ENCODE measurements around the gene MBD4.

Gene MBD4

GRCh38 chr3:129462361-129462968, 22.7 kb upstream of the MBD4 start:
- no peak for DNase-seq

- no peak for DNase-seq
These were observed 21.9 kb upstream of the MBD4 start for GRCh38 chr3:129461461-129462146.

DNA sequence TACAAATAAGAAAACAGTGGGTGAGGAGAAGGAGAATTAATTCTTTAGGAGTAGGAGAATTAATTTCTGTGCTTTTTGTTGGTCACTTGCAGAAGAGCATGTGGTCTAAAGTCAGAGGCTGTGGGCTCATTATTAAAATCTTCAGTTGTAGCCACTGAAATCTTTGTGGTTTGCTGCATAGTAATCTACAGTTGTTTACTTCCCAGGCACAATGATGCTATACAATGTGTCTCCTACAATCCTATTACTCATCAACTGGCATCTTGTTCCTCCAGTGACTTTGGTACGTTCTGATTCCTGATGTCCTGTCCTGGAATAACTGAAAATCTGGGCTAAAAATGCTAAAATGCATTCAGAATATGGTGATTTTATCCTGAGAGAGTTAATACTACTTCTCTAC, 21.3 kb upstream of the MBD4 start:
- no peak for DNase-seq

- DNase-seq, result no peak
These were observed 20.8 kb upstream of the MBD4 start for GRCh38 chr3:129460572-129460971.

DNA sequence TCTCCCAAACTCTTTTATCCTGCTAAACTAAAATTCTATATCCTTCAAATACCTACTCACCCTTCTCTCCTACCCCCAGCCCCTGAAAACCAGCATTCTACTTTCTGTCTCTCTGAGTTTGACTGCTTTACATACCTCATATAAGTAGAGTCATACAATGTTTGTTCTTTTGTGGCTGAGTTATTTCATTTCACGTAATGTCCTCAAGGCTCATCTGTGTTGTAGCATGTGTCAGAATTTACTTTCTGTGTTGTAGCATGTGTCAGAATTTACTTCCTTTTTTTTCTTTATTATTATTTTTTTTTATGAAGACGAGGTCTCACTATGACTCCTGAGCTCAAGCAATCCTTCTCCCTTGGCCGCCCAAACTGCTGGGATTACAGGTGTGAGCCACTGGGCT, 20.4 kb upstream of the MBD4 start:
- DNase-seq, result no peak

DNA sequence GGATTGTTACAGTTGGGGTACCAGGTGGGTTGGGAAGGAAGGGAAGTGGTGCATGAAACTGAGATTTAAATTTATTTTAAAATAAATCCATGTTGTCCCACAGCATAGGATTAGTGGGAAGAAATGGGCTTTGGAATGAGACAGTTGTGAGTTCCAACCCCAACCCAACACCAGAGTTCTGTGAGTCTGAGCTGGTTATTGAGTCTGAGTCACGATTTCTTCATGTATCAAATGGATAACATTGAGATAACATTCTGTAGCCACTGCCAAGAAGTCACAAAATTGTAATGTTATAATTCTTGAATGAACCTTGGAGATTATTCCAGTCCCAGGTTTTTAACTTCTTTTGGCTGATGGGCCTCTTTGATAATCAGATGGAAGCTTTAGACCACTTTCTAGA, 14.0 kb upstream of the MBD4 start:
- DNase-seq, result no peak

DNA sequence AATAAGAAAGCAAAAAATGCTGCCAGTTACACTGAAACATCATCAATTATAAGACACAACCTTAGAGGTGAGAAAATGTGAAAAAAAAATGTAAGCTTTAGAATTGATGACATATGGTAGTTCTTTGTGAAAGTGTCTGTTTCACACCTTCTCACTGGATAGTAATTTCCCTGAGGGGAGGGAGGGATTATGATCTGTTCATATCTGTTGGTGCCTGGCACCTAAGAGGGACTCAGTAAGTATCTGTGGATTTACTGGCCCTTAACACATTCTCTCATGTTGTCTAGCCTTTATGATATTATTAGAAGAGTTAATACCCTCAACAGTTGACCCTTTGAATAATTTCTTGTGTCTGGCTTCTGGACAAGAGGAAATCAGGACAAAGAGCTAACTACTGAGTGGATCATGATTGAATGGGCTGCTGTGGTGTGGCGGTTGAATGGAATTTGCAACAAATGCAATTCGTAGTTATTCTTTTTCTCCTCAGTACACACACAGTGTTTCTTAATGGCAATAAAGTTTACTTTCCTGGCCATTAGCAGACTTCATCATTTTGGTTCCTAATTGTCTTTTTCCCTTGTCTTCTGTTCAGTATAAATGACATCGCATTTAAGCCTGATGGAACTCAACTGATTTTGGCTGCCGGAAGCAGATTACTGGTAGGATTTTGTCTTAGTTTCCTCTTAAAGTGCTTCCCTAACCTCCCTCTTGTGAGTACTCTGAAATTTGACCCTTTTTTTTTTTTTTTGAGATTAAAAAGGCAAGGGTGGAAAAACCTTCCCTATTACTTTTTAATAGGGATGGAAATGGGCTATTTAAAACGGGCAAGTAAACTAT, 9.7 kb upstream of the MBD4 start:
- peak in 1 of 2 experiments; percentile 51 for DNase-seq

DNA sequence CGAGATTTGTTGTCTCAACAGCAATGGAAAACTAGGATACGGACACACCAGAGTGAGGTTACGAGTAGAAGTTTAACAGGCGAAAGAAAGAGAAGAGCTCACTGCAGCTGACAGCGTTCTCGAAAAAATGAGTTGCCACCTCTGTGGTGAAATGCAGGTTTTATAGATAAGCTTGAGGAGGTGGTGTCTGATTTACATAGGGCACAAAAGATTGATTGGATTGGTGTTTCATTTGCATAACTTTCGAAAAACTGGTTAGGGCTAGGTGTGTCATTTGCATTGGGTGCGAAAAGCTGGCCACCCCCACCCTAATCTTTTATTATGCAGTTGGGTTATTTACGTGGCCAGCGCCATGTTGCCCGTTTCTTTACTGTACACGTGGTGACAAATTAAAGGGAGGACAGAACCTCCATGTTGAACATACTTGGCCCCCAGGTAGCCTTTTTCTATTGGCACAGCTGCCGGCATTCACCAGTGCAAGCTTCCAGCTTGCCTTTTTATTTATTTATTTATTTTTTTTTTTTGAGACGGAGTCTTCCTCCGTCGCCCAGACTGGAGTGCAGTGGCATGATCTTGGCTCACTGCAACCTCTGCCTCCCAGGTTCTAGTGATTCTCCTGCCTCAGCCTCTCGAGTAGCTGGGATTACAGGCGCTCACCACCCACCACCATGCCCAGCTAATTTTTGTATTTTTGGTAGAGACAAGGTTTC, 8.6 kb upstream of the MBD4 start:
- no peak for DNase-seq

DNA sequence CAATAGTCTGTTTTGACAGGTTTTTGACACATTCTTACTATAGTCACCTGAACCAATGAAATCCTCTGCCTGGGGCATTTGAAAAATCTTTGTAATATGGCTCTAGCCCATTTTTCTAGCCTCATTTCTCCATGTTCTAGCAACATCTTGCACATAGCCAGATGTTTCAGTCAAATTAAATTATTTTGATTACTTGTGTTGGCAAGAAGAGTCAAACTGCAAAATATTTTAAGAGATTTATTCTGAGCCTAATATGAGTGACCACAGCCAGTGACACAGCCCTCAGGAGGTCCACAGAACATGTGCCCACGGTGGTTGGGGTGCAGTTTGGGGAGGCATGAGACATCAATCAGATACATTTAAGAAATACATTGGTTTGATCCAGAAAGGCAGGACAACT, 7.2 kb upstream of the MBD4 start:
- DNase-seq, result no peak

DNA sequence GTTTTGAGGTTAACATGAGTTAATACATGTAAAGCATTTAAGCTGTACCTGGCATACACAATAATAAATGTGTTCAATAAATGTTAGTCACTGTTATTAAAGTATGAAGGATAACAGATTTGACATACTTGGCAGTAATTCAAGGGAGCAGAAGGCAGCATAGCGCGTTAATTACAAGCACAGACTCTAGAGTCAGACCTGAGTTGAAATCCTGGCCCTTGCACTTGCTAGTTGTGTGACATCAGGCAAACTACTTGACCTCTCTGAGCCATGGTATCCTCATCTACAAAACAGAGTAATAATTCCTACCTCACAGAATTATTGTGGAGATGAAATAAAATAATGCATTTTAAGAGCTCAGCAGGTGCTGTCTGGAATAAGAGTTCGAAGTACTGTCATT, 5.7 kb upstream of the MBD4 start:
- peak; percentile 22 to 56 for DNase-seq

DNA sequence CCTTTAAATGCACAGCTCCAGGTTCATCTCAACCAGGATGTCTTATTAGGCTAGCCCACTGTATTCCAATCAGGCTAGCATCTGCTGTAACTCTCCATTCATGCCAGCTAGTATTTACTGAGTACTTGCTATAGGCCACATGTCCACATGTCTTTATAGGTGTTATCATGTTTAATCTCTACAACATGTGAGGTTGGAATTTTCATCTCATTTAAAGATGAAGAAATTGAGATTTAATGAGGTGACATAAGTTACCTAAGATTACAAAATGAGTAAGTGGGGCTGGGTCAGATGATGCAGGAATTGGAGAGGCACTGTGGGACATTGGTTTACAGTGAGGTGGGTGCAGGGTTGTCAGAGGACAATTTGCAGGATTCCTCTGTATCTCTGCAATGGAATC, 3.2 kb upstream of the MBD4 start:
- no peak for DNase-seq

GRCh38 chr3:129442486-129442885, 2.7 kb upstream of the MBD4 start:
- no peak for DNase-seq

DNA sequence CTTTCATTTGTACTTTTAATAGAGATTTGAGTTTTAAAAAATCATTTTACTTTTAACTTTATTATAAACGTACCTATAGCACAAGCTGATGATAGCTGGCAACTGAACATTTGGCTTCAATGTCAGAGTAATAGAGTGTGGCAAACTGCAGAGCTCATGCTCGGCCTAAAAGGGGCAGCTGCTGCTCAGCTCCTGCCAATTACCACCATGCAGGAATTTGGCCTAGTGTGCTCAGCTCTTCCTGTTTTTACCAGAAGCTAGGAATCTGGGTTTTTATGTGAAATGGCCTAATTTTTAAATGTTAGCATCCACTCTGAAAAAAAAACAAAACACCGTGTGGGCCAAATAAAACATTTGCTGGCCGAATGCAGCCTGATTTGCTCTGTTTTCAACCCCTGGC, 2.0 kb upstream of the MBD4 start:
- peak in 1 of 2 experiments; percentile 27 for DNase-seq

GRCh38 chr3:129441215-129441614, 1.5 kb upstream of the MBD4 start:
- no peak for DNase-seq

GRCh38 chr3:129440618-129441190, 956 bp upstream of the MBD4 start:
- DNase-seq, result no peak

DNA sequence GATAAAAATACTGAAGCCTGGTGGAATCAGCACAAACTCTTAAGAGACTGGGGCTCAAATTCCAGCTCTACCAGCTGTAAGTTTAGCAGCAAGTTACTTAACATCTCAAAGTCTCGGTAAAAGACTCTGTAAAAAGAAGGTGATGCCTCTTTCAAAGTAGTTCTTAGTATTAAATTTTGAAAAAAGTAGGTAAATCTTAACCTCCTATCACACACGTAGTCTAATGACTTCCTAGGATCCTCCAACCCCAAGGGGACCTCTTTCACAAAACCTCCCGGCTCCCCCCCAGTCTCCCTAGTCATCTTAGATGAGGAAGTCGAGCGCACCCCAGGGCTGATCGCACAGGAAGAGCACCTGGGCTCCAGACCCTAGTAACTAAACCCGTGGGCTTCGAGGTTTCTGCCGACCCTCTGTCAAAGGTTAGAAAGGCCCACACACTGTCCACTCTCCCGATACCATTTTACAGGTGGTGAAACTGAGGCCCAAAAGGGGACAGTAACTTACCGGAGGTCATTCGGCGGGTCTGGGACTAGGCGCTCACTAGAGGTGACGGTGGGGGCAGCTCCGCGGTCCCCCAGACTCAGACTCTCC, 427 bp downstream of the MBD4 start:
- peak in 1 of 2 experiments; percentile 63 for DNase-seq

DNA sequence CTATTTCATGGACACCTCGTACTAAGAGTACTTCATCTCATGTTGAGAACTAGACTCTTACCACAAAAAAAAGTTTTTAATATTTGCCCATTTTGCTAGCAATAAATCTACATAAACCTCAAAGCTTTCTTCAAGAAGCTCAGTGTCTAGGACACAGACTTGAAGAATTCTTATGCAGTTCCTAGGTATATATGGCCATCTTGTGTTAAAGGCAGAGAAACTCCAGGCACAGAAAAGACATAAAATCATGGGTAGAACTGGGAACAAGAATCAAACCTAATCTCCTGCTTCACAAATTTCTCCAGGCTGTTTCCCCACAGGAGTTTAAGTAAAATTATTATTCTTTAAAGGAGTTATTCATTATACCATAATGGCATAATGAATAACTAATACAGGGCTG, 4.4 kb downstream of the MBD4 start:
- no peak for DNase-seq

DNA sequence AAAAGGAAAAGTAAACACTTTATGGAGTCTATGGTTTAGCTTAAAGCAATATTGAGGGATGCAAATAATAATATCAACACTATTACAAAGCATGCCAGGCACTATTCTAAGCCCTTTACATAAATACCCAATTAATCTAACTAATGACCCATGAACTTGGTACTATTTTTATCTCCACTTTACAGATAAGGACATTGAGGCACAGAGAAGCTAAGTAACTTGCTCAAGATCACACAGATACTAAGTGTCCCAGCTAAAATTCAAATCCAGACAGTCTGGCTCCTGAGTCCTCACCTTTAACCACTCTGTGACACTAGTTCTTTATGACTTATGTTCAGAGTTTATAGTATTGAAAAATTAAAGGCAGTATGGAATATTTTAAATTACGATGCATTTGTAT, 5.6 kb downstream of the MBD4 start:
- DNase-seq, result no peak

DNA sequence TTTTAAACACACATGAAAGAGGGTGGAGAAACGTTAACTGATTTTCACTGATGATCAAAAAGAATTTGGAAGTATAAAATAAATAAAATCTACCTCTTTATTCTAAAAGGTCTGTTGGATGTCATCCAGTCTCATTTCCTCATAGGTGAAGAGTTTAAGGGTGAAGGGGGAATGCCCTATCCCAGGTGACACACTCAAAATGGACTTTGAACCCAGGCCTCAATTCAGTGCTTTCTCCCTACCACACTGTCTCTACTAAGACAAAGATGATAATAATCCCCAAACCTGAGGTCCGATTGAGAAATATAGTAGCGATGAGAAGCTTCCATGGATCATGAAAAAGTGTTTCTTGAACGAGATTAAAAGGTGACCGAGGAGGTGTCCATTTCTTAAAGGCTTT, 6.2 kb downstream of the MBD4 start:
- no peak for DNase-seq

DNA sequence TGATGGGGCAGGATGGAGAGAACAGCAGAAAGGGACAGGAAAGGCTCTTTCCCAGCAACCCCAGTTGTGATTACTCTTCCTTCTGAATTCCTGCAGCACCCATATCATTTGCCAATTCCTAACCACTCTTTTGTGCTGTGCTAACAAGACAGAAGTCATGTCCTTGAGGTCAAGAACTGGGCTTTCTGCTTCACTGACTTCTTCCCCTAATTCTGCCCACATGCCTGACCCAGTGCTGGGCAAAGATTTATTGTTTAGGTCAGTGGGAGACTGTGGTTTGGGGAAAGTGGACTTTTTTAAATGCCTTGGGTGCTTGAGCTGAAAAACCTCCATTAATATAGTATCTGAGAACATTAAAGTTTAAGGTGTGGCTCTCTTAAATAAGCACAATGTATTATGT, 7.1 kb downstream of the MBD4 start:
- no peak for DNase-seq

DNA sequence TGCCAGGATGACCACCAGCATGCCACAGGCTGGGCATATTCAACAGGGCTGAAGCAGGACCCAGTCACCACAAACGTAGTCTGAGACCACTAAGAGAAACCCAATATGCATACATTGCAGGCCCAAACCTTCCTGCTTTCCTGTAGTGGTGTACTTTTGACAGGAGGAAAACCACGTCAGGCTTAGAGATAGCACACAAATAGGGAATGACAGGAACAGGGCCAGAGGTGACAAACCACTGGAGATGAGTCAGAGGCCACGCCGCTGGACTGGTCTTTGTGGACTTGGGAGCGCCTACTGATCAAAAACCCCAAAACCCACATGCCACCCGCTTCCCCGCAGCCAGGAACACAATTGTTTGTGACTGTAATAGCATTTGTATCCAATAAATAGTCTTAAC, 7.7 kb downstream of the MBD4 start:
- no peak for DNase-seq

DNA sequence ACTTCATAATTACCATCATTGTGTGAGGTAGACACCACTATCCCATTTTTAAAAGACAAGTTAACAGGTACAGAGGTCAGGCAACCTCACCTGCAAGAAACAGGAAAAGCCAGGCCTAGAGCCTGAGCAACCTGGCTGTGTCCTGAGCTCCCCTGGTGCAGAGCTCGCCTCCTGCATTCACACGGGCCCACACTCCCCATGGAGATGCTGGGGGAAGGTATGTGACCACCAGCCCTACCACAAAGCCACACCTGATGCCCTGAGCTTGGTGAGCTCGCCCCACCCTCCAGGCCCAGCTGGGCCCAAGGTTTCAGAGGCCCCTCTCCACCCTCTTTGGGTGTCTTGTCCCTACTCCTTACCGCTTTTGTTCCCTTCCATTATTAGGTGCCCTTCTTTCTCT, 10.1 kb downstream of the MBD4 start:
- DNase-seq, result no peak

- DNase-seq, result no peak
These were observed 10.7 kb downstream of the MBD4 start for GRCh38 chr3:129429080-129429451.

Measured in NCI-H524 (cell line).